K562 (cell line): ENCODE measurements around the gene NOTCH1. TPM values are rescaled to one million over a fixed set of nuclear protein-coding genes. Genes with fewer than 3 reads are reported as not detected.

Source experiments
- ATF3 ChIP-seq, 2 experiments: fragments of 450-650 bp in 1 of 2; sonication (generic) in 1 of 2; formaldehyde crosslinking in 1 of 2; IDR thresholded peaks in 1 of 2; conservative IDR thresholded peaks in 1 of 2; 2 replicates each; pipeline versions ENCODE4 v1.6.1 to v1.8.1; 2016 to 2023; ENCODE audit warnings: mild to moderate bottlenecking in 2 of 2, moderate library complexity in 2 of 2, inconsistent platforms in 1 of 2, missing genetic modification reagents in 1 of 2
- FOXO4 ChIP-seq: fragments of 450-650 bp; formaldehyde crosslinking; IDR thresholded peaks from 2 replicates; pipeline ENCODE4 v1.4.0; 2020; ENCODE audit warnings: mild to moderate bottlenecking, moderate library complexity
- HDGF ChIP-seq: fragments of 450-650 bp; IDR thresholded peaks from 2 replicates; pipeline ENCODE4 v1.6.1; 2016
- NFE2 ChIP-seq: IDR thresholded peaks from 2 replicates; pipeline ENCODE4 v1.6.1; 2014; ENCODE audit warnings: antibody characterized with exemption, low read depth
- RFX7 ChIP-seq: fragments of 250-450 bp; sonication (Bioruptor Pico); IDR thresholded peaks from 2 replicates; pipeline ENCODE4 v1.5.1; 2021; ENCODE audit warnings: mild to moderate bottlenecking
- TAF15 ChIP-seq: fragments of 200-400 bp; formaldehyde crosslinking; IDR thresholded peaks from 2 replicates; pipeline ENCODE4 v1.6.1; 2017; ENCODE audit warnings: mild to moderate bottlenecking, low read depth, low read length, moderate library complexity
- ZBTB11 ChIP-seq, 3 experiments: fragments of 200-800 bp in 1 of 3; fragments of 250-450 bp in 1 of 3; fragments of 450-650 bp in 1 of 3; sonication (Bioruptor Pico) in 1 of 3; sonication (Bioruptor generic) in 1 of 3; formaldehyde crosslinking in 1 of 3; IDR thresholded peaks; 2 replicates each; pipeline versions ENCODE4 v1.6.1 to v1.8.0; 2016 to 2022; ENCODE audit warnings: mild to moderate bottlenecking in 2 of 3, missing genetic modification characterization in 2 of 3, missing compliant biosample characterization in 1 of 3, moderate library complexity in 1 of 3
- ZBTB40 ChIP-seq, 2 experiments: fragments of 450-650 bp in 1 of 2; sonication (generic) in 1 of 2; formaldehyde crosslinking in 1 of 2; IDR thresholded peaks; 2 replicates each; pipeline versions ENCODE4 v1.7.1 to v1.9.0; 2016 to 2022; ENCODE audit warnings: inconsistent platforms in 1 of 2, mild to moderate bottlenecking in 1 of 2, missing genetic modification reagents in 1 of 2
- ZNF124 ChIP-seq: sonication (generic); formaldehyde crosslinking; IDR thresholded peaks from 2 replicates; pipeline ENCODE4 v1.8.1; 2022; ENCODE audit warnings: missing genetic modification reagents
- ZNF23 ChIP-seq: fragments of 250-450 bp; sonication (Bioruptor Pico); IDR thresholded peaks from 2 replicates; pipeline ENCODE4 v1.4.0; 2020; ENCODE audit warnings: mild to moderate bottlenecking
- polyA plus RNA-seq, 8 experiments: library from polyadenylated mRNA; depleted of rRNA in 4 of 8; stranded (reverse) in 5 of 8; unstranded in 3 of 8; fragments of >200 nt; fragmentation: Nextera tagmentation in 2 of 8; fragmentation: Illumina TruSeq in 1 of 8; extraction: Ambion mirVana in 2 of 8; extraction: Trizol in 1 of 8; gene quantifications; 2 replicates each; pipeline versions ENCODE4 v1.2.1 to v1.2.3, GENCODE V29; 2011 to 2014; ENCODE audit warnings: inconsistent platforms in 1 of 8, missing spikeins in 1 of 8
- total RNA-seq, 7 experiments: library from RNA; depleted of rRNA in 6 of 7; stranded (reverse); fragments of >200 nt in 6 of 7; fragmentation: Illumina TruSeq in 2 of 7; extraction: Trizol in 2 of 7; gene quantifications; 2 replicates each; pipeline versions ENCODE4 v1.2.1 to v1.2.3, GENCODE V29; 2011 to 2021; ENCODE audit warnings: low replicate concordance in 1 of 7

Gene NOTCH1
- total and polyA plus RNA-seq, 9 of the 15 experiments (the other 6 are each of a cell fraction or from before 2014, with no cell fraction given): 0.03 to 31.4 (median 2.3) TPM

GRCh38 chr9:136587145-136587943, 41.5 kb upstream of the NOTCH1 start (continued):
- TF ChIP-seq FOXO4 (CRISPR knock-in tag) (no peak), NFE2 (no peak), HDGF (no peak), ATF3 (IDR thresholded peaks at IDR 0.05) (no peak), ATF3 (CRISPR knock-in tag; conservative IDR thresholded peaks at IDR 0.05) (no peak), ZNF124 (CRISPR knock-in tag) (no peak), ZNF23 (CRISPR knock-in tag) (no peak), ZBTB11 (CRISPR knock-in tag; IDR thresholded peaks at IDR 0.05) (0 out of 6 replicates have a peak, but pooled peaks of 1 of the 3 experiments have one; percentile 26), RFX7 (no peak), TAF15 (no peak), ZBTB40 (IDR thresholded peaks at IDR 0.05) (no peak; the same call in 1 of the 2 replicates), ZBTB40 (CRISPR knock-in tag; IDR thresholded peaks at IDR 0.05) (no peak)
